HEK293T (cell line): Measurements from ENCODE around the gene AZU1.

ENCODE experiments used
- BHLHE40 ChIP-seq: fragments of 450-650 bp; IDR thresholded peaks from 2 replicates; pipeline ENCODE4 v1.6.1; 2016; ENCODE audit warnings: mild to moderate bottlenecking, moderate library complexity, borderline replicate concordance
- FOXA1 ChIP-seq: fragments of 450-650 bp; IDR thresholded peaks from 2 replicates; pipeline ENCODE4 v1.6.1; 2016; ENCODE audit warnings: mild to moderate bottlenecking

GRCh38 chr19:814152-815078, 13.2 kb upstream of the AZU1 start:
- TF ChIP-seq BHLHE40 (no peak), FOXA1 (no peak)
